Heart left ventricle (tissue), 16 donors: ENCODE results near the gene ZNF618. TPM values are rescaled to one million over a fixed set of nuclear protein-coding genes. Genes with fewer than 3 reads are reported as not detected.

Source experiments
- ATAC-seq, 4 donors: fragments of 200-7000 bp; cut with Tn5 transposase; one replicate each; pipeline ENCODE4 v1.9.1; 2020 to 2022; ENCODE audit warnings: moderate library complexity in 4 of 4, mild to moderate bottlenecking in 3 of 4, moderate number of reproducible peaks in 1 of 4
- DNase-seq, 5 donors: peaks; one replicate each; pipeline ENCODE4 v3.0.0-alpha.2; 2020
- H3K27ac ChIP-seq, 12 donors: fragments of 200-600 bp; sonication (generic) in 4 of 12; one replicate each; pipeline versions ENCODE4 v1.5.0 to v1.8.0; 2016 to 2022; ENCODE audit warnings: mild to moderate bottlenecking in 2 of 12
- H3K27me3 ChIP-seq, 9 donors: fragments of 200-600 bp; sonication (generic) in 2 of 9; one replicate each; pipeline versions ENCODE4 v1.5.1 to v1.8.0; 2016 to 2022; ENCODE audit warnings: mild to moderate bottlenecking in 3 of 9
- H3K36me3 ChIP-seq, 9 donors: fragments of 200-600 bp; sonication (generic) in 2 of 9; one replicate each; pipeline versions ENCODE4 v1.5.0 to v1.8.0; 2018 to 2022; ENCODE audit warnings: mild to moderate bottlenecking in 2 of 9
- H3K4me1 ChIP-seq, 12 donors: fragments of 200-600 bp; sonication (generic) in 4 of 12; one replicate each; pipeline versions ENCODE4 v1.5.0 to v1.8.0; 2016 to 2022; ENCODE audit warnings: mild to moderate bottlenecking in 3 of 12
- H3K4me3 ChIP-seq, 12 donors: fragments of 200-600 bp; sonication (generic) in 4 of 12; one replicate each; pipeline versions ENCODE4 v1.5.0 to v1.8.0; 2017 to 2022; ENCODE audit warnings: mild to moderate bottlenecking in 9 of 12, moderate library complexity in 4 of 12
- H3K9me3 ChIP-seq, 12 donors: fragments of 200-600 bp; sonication (generic) in 4 of 12; one replicate each; pipeline versions ENCODE4 v1.5.0 to v1.8.0; 2016 to 2022; ENCODE audit warnings: mild to moderate bottlenecking in 1 of 12
- CTCF ChIP-seq, 12 donors: fragments of 200-600 bp; sonication (generic) in 4 of 12; IDR thresholded peaks; one replicate each; pipeline versions ENCODE4 v1.5.0 to v1.8.0; 2018 to 2022; ENCODE audit warnings: antibody characterized with exemption in 12 of 12, mild to moderate bottlenecking in 5 of 12
- POLR2A ChIP-seq, 2 donors: fragments of 450-650 bp; IDR thresholded peaks; one replicate each; pipeline ENCODE4 v1.6.1; 2017; ENCODE audit warnings: antibody characterized with exemption in 2 of 2, mild to moderate bottlenecking in 2 of 2, moderate library complexity in 2 of 2
- WGBS, 4 donors: extraction: QIAGEN DNeasy Blood & Tissue Kit in 2 of 4; methylation state at CpG; one replicate each; pipeline versions ENCODE4 v1.1.5 to v1.1.7; 2013 to 2018; 5-methylcytosine and 5-hydroxymethylcytosine counted together
- intact Hi-C, 10 donors: fragments of 100-400 bp; cut with DNase I; formaldehyde crosslinking; loops; one replicate each; pipeline versions ENCODE4 v1.11.1 to v1.14.2; 2022
- polyA plus RNA-seq, 2 donors: library from polyadenylated mRNA; stranded (reverse); fragments of 200-250 nt; gene quantifications; one replicate each; pipeline ENCODE4 v1.2.3, GENCODE V29; 2013
- total RNA-seq, 9 donors: library from RNA; depleted of rRNA in 2 of 9; stranded (reverse); fragments of >200 nt in 2 of 9; fragmentation: NEBNext Ultra II Directional in 3 of 9; extraction: Animal tissue kit (Norgen Biotek cat#: 25700) in 3 of 9; gene quantifications; one replicate each; pipeline versions ENCODE4 v1.1.0 to v1.2.4, GENCODE V29; 2016 to 2023
- donor health status: ischemic (EF 13 %, LVEDD 7.1; RV severe dilation, severe dysfunction).
- donor health status: healthy with polysubstance abuse.
- donor health status: DM: no; HTN: yes; CAD: no.
- donor health status: DM: no; HTN: no; CAD: no.
- donor health status: ischemic (EF 25% LVEDD 6.9; RV normal size, moderate dysfunction).
- donor health status: ischemic (EF 25% LVEDD 5.7; RV mildly dilated, moderate dysfunction).
- donor health status: healthy.
- donor health status: DM: yes; HTN: yes; CAD: no.
- donor health status: ischemic (EF 35%, LVEDD 5.7; RV mildly dilated, moderate dysfunction).
- donor health status: nonischemic (EF 11% LVEDD 7.7; RV severe dilation, severe dysfunction).
- donor health status: DM: yes; HTN: yes; CAD: no.
- donor health status: PGD.
- donor health status: ischemic (EF 29% LVEDD 5.4; RV normal size, mild dysfunction).
- donor health status: nonischemic (EF 23%, LVEDD 6.1; RV moderate dilation, normal function).

The ZNF618 gene
- total and polyA plus RNA-seq, 11 donors: 0.81 to 4.2 (median 1.7) TPM

GRCh38 chr9:114061830-114062474 is 185.8 kb downstream of the ZNF618 start:
- H3K4me1 ChIP-seq: peaks cover 0 to 17% (median 5%) of the 10 kb centered on the region in 12 donors
- peaks cover 0 to 5% (median 0%) of the 10 kb centered on the region in 9 donors for H3K27me3 ChIP-seq
- ATAC-seq (no peak), DNase-seq (no peak)
- intact Hi-C loops: loop anchor here in 1 of 10 donors (10.0 kb wide), 1 partner anchor 57 kb away; no protein-coding TSS in a partner anchor
- TF ChIP-seq POLR2A (IDR thresholded peaks at IDR 0.05) (no peak), CTCF (IDR thresholded peaks at IDR 0.05) (no peak)
- no peak overlapping the region for H3K27ac ChIP-seq
- no peaks in the 10 kb centered on the region for H3K36me3 ChIP-seq
- H3K9me3 ChIP-seq: peaks cover 0 to 5% (median 0%) of the 10 kb centered on the region in 12 donors
- 70 to 77% (median 73%) methylated on average over 4 of the region's 4 CpGs for WGBS, 4 donors
- H3K4me3 ChIP-seq: no peak overlapping the region

- Histone ChIP-seq H3K4me1 (peaks cover 0 to 2% (median 0%) of the 10 kb centered on the region in 12 donors), H3K9me3 (peaks cover 0 to 5% (median 0%) of the 10 kb centered on the region in 12 donors)
- ATAC-seq: no peak
Measured at GRCh38 chr9:114065304-114065703, 189.2 kb downstream of the ZNF618 start.

GRCh38 chr9:114069476-114070187 is 193.5 kb downstream of the ZNF618 start:
- ATAC-seq (no peak), DNase-seq (no peak)
- 84 to 88% (median 86%) methylated on average over 8 to 9 of the region's 9 CpGs for WGBS, 4 donors
- intact Hi-C loops: loop anchor here in 2 of 10 donors (10.0 kb wide), 2 partner anchors 65 kb away; no protein-coding TSS in a partner anchor
- no peak overlapping the region for H3K27ac ChIP-seq
- no peak overlapping the region for H3K4me3 ChIP-seq
- no peak for TF ChIP-seq CTCF (IDR thresholded peaks at IDR 0.05)
- TF ChIP-seq POLR2A (IDR thresholded peaks at IDR 0.05): no peak
- H3K4me1 ChIP-seq: peaks cover 0 to 12% (median 4%) of the 10 kb centered on the region in 12 donors
- H3K27me3 ChIP-seq: peaks cover 0 to 5% (median 0%) of the 10 kb centered on the region in 9 donors
- no peaks in the 10 kb centered on the region for H3K36me3 ChIP-seq
- H3K9me3 ChIP-seq: no peaks in the 10 kb centered on the region

More at GRCh38 chr9:114065304-114065703, 189.2 kb downstream of the ZNF618 start:
- H3K4me3 ChIP-seq: no peak overlapping the region
- 84 to 93% (median 90%) methylated on average over 8 of the region's 8 CpGs for WGBS, 4 donors
- H3K27ac ChIP-seq: no peak overlapping the region
- DNase-seq: no peak
- intact Hi-C loops: loop anchor here in 1 of 10 donors (10.0 kb wide), 1 partner anchor 61 kb away; no protein-coding TSS in a partner anchor
- no peak for TF ChIP-seq CTCF (IDR thresholded peaks at IDR 0.05)
- TF ChIP-seq POLR2A (IDR thresholded peaks at IDR 0.05): no peak
- peaks cover 0 to 5% (median 0%) of the 10 kb centered on the region in 9 donors for H3K27me3 ChIP-seq
- H3K36me3 ChIP-seq: no peaks in the 10 kb centered on the region
